Stimulated activated CD4-positive, alpha-beta T cell treated with anti-CD3 and anti-CD28 coated beads, Interleukin-4, amount 100 ng/mL, for 48 hours (primary cell): ENCODE data around the gene STK11.

Experiments
- DNase-seq, 2 donors: peaks; one replicate each; pipeline ENCODE4 v3.0.0-alpha.2; 2020; ENCODE audit warnings: low read depth in 2 of 2

Gene STK11

DNA sequence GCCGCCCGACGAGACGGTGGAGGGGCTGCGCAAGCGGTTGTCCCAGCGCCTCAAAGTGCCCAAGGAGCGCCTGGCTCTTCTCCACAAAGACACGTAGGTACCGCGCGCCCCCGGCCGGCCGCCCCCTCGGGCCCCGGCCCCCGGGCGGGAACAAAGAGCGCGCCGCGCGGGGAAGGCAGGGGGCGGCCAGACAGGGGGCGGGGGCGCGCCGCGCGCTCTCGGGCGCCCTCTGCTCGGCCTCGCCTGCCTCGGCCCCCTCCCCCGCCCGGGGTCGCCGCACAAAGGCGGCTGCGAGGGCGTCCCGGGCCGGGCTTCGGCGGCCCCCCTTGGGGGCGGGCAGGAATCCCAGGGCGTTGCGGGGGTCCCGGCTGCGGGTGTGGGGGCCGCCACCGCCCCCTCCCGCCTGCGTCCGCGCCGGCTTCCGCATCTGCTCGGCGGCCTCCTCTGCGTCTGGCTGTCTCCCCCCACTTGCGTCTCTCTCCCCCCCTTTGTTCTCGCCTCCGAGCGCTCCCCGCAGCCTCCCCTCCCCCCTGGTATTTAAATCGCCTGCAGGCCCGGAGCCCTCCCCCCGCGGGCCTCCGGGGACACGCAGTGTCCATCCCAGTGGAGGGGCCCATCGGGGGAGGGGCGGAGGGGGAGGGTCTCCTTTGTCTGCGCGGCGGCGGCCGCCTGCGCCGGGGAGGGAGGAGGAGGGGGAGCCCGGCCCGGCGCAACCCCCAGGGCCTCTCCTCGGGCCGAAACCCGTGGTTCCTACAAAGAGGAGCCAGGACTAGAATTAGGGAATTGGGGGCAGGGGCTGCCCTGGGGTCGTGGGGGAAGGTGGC is 45.1 kb downstream of the STK11 start:
- no peak for DNase-seq

DNA sequence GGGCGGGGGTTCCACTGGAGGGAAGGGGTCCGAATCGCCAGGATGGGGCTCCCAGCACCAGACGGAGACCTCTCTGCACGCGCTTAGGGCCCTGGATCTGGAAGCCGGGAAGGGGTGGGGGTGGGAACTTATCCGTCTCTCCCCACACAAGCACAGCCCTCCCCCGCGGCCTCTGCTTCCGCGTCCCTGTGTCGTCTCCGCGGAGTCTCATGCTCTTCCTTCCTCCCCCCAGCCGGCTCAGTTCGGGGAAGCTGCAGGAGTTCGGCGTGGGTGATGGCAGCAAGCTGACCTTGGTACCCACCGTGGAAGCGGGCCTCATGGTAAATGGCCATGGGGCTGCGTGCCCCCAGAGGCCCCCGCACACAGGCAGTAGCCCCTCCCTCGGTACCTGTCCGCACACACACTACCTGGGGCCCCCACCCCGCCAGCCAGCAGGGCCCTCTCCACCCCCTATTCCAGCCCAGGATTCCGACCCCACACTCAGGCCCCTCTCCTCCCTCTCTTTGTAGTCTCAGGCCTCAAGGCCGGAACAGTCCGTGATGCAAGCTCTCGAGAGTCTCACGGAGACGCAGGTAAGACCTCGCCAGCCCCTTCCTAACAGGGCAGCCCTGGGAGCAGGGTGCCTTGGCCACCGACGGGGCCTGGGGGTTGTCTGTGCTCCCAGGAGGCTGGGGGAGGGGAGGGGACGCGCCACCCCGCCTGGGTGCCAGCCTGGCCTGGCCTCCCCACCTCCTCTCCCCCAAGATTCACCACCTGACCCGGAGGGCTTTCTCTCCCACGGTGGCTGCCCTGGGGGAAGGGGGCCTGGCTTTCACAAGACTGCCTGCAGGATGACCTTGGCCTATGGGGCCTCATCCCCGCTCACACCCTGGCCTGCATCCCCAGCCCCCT is 46.0 kb downstream of the STK11 start:
- DNase-seq: peak in 1 of 2 donors; percentile 67

DNA sequence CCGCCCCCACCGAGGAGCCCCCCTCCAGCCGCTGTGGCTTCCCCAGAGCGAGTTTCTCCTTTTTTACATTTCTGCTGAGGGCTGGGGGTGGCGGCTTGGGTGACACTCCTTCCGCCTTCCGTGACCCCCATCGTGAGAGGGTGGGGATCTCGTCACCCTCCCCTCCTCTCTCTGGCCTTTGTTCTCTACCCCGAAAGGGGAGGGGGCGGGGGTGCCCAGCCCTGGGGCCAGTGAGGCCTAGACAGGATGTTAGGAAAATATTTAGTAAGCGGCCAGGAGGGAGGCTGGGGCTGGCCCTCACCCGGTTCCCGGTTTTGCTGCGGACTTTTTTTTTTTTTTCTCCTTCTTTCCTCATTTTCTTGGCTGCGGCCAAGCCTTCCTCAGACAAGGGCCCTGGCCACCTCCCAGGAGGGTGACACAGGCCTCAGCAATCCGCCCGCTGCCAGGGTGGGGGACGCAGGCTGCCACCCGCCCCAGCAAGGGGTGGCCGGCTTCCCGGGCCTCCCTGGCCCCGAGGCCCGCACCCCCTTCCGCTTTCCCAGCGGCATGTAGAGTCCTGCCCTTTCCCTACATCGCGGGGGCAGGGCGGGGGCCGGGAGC is 46.7 kb downstream of the STK11 start:
- peak in 1 of 2 donors; percentile 46 for DNase-seq

DNA sequence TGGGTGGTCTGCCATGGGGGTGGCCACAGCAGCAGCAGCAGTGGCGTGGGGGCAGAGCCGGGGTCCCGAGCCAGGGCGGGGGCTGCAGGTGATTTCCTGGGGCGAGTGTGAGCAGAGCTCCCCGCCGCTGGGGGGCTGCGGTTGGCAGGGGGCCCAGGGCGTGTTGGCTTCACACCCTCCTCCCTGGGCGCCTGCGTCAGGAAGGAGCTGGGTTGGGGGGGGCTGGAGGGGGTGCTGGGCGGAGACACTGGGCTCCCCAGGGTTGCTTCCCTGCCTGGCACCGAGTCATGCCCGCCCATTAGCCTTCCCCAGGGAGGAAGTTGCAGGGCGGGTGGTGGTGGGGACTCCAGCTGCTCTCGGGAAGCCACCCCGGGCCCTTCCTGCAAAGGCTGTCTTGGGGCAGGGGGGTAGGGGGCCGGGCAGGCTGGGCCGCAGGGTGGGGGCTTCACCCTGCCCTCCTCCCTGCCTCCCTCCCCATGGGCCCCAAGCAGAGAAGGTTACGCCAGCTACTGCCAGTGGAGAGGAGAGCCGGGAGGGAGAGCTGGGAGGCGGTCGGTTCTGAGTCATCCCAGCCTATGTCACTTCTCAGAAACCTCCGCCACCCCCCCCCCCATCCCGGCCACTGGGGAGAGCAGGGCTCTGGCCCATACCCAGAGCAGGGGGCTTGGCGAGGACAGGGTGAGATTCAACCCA is 47.4 kb downstream of the STK11 start:
- peak in 1 of 2 donors; percentile 75 for DNase-seq

DNA sequence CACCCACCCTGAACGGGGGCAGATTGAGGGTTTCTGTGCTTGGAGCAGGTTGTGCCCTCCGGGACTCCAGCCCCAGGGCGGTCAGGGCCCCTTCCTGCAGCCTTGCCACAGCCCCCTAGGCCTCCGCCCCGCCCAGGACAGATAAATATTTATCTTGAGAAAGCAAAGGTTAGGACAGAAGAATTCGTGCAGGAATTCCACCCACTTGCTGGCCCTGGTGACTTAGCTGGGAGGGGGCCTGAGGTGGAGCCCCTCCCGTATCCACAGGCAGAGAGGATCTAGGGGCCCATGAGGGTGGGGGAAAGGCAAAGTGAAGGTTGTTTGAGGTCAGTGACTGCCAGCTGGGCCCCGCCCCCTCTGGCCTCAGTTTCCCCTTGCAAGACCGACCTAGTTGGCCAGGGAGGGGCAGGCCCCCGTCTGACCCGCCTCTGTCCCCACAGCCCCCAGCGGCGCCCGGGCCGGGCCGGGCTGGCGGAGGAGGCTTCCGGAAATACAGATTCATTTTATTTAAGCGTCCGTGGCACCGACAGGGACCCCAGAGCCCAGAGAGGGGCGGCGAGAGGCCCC is 48.0 kb downstream of the STK11 start:
- DNase-seq: no peak

DNA sequence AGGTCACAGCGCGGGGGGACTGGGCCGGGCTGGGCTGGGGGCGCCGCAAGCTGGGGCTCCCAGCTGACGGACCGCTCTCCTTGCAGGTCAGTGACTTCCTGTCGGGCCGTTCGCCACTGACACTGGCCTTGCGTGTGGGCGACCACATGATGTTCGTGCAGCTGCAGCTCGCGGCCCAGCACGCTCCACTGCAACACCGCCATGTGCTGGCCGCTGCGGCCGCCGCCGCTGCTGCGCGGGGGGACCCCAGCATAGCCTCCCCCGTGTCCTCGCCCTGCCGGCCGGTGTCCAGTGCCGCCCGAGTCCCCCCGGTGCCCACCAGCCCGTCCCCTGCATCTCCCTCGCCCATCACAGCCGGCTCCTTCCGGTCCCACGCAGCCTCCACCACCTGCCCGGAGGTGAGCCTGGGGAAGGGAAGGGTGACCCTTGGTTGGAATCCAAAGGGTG is 48.5 kb downstream of the STK11 start:
- no peak for DNase-seq

DNA sequence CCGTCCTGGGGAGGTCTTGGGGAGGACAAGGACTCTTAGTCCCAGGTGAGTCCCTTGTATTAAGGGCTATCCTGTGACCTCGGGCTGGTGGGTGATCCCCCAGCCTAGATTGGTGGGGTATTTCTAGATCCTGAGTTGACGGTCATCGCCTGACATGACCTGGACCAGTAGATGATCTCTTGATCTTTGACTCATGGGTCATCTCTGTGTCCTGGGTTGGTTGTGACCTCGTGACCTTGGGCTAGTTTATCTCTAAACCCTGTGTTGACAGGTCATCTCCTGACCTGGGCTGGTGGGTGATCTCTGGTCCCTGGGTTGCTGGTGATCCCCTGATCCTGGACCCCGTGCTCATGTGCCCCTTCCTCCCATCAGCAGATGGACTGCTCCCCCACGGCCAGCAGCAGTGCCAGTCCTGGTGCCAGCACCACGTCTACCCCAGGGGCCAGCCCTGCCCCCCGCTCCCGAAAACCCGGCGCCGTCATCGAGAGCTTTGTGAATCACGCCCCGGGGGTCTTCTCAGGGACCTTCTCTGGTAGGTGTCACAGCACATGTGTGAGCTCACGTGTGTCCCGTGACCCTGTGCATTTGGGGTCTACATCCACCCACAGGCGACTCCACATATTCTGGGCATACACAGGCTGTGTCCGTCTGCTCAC is 49.1 kb downstream of the STK11 start:
- no peak for DNase-seq

DNA sequence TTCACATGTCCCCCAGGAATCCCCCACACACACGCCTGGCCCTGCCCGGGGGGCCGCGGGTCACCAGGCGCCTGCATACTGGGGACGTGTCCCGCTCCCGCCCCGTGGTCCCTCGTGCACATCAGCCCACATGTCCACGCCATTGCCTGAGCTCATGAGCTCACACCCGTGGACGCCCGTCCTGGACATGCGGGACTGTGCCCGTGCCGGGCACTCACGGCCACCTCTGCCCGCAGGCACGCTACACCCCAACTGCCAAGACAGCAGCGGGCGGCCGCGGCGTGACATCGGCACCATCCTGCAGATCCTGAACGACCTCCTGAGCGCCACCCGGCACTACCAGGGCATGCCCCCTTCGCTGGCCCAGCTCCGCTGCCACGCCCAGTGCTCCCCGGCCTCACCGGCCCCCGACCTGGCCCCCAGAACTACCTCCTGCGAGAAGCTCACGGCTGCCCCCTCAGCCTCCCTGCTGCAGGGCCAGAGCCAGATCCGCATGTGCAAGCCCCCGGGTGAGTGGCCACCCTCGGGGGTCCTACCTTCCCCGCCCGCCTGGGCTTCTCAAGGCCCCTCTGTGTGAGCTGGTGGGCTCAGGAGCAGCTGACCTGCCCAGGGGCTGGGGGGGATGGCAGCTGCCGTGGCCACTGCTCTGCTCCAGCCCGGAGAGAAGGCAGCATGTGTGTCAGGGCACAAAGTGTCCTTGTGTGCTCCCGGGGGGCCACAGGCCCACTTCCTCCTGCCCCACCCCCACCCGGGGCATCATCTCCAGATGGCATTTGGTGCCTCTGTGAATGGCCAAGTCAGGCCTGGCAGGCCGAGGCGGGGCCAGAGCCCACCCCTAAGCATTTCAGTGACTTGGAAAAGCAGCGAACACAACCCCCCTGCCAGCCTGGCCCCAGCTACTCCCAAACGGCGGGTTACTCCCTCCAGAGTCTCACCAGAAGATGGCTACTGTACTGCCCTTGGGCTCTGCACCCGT is 49.9 kb downstream of the STK11 start:
- no peak for DNase-seq

DNA sequence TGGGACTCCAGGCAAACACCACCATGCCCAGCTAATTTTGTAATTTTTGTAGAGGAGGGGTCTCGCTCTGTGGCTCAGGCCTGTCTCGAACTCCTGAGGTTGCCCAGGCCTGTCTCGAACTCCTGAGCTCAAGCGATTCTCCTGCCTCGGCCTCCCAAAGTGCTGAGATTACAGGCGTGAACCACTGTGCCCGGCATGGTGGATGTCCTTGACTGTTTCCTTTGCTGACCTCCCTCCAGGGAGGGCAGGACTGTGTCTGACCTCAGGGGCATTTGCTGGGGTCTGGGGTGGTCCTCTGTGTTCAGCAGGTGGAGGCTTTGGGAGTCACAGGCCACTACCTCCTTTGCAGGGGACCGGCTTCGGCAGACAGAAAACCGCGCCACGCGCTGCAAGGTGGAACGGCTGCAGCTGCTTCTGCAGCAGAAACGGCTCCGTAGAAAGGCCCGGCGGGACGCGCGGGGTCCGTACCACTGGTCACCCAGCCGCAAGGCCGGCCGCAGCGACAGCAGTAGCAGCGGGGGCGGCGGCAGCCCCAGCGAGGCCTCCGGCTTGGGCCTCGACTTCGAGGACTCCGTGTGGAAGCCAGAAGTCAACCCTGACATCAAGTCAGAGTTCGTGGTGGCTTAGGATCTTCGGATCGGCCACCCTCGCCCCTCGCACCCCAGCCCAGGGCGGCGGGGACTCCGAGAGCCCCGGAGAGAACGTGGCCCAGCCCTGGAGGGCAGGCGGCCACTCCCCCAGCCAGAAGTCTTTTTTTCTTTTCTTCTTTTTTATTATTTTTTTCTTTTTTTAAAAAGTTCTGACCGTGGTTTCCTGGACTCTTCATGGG is 51.3 kb downstream of the STK11 start:
- DNase-seq: no peak

DNA sequence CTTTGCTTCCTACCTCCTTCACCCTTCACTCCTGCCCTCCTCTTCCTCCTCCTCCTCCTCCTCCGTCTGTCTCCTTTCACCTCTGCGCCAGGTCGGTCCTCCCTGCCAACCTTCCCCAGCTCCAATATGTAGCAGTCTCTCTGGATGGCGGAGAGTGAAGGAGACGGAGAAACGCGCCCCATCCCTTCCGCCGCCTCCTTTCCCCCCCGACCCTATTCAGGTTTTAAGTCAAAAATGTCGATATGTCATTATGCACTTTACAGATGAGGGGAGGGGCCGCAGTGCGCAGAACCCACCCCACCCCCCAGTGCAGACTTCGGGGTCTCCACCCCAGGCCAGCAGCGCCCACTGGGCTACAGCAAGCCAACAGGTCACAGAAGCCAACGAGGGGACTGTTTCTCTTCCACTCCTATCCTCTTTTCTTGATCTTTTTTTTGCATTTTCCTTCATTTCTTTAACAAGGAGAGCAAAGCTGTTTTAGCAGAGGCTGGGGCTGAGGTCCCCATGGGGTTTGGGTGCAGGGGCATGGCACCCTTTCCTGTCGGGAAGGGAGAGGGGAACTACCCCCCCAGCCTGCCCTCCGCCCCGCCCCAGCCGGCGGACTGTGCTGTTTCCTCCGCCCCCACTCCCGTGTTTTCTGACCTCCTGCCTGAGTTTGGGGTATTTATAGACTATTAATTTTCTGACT is 52.0 kb downstream of the STK11 start:
- DNase-seq: no peak

DNA sequence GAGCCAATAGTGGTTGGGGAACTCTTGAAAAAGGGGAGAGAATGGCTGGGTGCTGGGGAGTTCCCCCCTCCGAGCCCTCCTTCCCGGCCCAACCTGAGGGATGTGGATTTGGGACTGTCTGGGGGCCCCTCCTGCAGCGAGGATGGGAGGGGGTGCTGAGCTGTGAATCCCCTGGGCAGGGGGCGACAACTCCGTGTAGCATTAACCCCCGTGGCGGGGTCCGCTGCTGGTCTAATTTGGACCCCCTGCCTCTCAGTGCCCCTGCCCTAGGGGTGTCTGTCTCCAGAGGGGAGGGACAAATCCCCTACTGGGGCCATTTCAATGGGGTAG is 52.5 kb downstream of the STK11 start:
- no peak for DNase-seq

DNA sequence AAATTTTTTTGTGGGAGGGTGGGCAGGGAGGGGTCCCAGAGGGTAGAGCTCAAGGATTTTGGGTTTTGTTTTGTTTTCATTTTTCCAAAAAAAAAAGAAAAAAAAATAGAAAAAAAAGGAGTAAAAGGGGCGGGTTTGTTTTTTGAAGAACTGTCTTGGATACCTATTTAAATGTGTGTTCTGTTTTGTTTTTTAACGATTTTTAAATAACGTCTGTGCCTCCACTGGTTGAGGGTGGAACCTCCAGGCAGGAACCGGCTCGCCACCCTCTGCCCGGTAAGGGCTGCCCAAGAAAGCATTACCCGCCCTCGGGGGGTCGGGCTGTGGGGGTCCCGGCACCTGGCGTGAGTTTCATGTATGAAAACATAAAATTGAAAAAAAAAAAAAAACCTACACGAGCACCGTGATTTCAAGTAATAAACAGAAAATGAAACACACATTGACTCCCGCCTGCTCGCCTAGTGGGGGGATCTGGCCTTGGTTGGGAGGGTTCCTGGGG is 53.2 kb downstream of the STK11 start:
- no peak for DNase-seq

DNA sequence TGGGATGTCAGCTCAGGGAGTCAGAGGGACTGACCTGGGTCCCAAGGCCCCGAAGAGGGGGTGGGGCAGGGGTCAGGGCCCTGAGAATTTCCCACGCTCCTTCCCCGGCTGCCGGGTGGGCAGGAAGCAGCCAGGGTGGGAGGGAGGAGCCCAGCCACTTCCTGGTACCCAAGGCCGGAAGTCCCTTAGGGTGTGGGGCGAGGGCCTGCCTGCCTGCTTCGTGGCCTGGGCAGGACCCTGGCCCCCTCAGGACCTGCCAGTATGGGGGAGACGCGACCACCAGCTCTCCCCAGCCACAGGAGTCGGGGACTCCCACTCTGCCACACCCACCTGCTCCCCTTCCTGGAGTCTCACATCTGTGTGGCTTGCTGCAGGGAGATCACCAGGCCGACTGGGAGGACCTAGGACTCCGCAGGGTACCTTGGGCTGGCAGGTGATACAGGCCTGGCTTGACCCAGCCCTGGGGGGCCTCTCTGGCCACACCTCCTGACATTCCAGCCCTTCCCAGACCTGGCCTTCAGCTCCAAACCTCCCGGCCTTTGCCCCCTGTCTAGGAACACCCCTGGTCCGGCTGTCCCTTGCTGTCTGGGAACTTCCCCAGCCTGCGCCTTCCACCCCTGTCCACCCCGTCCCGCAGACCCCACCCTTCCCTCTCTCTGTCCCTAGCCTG is 53.8 kb downstream of the STK11 start:
- DNase-seq: peak in 1 of 2 donors; percentile 67

DNA sequence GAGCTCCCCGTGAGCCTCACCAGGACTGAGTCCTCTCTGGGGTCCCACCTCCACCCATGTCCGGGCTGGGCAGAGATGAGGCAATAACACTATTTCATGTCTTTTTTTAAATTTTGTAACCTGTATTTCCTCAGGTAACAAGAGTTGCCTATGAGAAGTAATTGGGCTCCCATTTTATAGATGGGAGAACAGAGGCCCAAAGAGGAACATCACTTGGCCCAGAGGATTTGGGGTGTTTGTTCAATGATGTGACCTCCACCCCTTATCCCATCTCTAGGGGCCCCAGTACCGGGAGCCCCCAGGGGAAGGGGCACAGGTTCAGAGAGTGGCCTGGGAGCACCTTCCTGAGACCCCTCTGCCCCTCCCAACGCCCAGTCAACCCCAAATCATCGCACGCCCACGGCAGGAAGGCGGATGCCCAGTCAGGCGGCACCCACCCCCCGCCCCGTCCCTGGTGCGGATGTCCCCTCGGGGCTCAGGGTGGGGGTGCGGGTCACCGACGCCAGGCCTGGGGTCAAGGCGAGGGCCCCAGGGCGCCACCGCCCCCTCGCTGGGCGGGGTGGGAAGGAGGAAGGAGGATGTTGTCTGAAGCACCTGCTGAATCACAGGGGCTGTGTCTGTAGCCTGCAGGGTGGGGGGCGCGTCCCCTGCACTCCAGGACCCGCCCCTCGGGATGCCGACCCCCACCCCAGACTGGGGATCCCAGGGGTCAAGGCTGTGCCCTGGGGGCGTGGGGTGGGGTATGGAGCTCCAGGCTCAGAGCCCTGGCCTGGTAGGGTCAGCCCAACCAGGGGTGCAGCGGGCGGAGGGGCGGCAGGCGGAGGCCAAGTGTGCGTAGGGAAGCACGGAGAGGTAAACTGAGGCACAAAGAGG is 54.5 kb downstream of the STK11 start:
- no peak for DNase-seq

DNA sequence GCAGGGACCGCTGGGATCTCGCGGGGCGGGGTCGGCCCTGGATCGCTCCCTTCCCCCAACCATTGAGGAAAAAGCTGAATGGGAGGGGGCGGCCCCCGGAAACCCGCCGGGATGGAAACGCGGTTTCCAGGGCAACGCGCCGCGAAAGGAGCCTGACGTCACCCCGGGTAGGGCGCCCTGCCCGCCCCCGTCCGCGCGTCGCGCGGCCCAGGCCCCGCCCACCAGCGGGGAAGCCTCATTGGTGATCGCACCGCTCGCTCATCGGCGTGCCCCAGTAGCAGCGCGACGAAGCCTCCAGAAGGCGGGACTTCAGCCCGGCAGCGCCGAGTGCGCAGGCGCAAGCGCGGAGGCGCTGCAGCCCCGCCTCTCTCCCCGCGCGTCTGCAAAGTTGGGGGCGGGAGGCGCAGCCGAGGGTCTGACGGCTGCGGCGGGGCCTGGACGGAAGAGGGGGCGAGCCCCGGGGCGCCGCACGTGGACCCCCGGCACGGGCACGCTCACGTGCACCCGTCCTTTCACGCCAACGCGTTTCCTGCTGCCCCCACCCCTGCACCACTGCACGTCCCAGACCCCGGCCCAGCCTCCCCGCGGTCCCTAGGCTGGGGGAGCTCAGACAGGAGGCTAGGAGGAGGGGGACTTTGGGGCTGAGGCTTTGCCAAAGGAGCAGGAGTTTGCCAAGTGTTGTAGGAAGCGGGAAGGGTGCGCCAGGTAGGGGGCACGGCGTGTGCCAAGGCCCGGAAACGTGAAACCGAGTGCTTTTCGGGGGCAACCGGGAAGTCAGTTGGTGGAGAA is 55.4 kb downstream of the STK11 start:
- peak; percentile 94 for DNase-seq

DNA sequence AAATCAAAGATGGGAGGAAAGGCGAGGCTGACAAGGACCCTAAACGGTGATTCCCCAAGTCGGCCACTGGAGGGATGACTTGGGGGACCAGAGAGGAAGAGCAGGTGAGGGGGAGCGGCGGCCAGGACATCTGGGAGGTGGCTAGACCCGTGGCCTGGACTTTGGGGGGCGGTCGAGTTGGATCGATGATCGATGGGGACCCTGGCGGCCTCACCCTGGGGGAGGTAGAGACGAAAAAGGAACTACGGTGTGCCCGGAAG is 55.9 kb downstream of the STK11 start:
- no peak for DNase-seq
